Melanocyte of skin (primary cell): ENCODE data around the gene ZNF112. TPM values are rescaled to one million over a fixed set of nuclear protein-coding genes. Genes with fewer than 3 reads are reported as not detected.

Experiments used
- small RNA-seq, 2 donors: library from RNA; depleted of rRNA; stranded (forward); fragments of <200 nt; gene quantifications; one replicate each; pipeline ENCODE3, GENCODE V24; 2012
- total RNA-seq, 2 donors: library from RNA; depleted of rRNA; stranded (reverse); fragments of >200 nt; gene quantifications; 2 replicates each; pipeline ENCODE4 v1.2.3, GENCODE V29; 2012

The ZNF112 gene
- total RNA-seq: 1 to 10 TPM; 3.8 to 6.0 TPM

GRCh38 chr19:44356383-44357111 is at the start of gene ZNF112:
ZNF112 (minus strand) TSS chr19:44356680; CDS start chr19:44340539, 16,141 bp downstream.

GRCh38 chr19:44401139-44402115 is 44.9 kb upstream of the ZNF112 start, which contains the start of gene ZNF285:
ZNF285 (minus strand) TSS chr19:44401608; CDS start chr19:44397213, 4,395 bp downstream.

GRCh38 chr19:44304659-44305193 is 51.8 kb downstream of the ZNF112 start, which contains the start of gene ZNF235:
ZNF235 (minus strand) TSS chr19:44305025; CDS start chr19:44303404, 1,621 bp downstream.

Small RNAs within 50 kb of the gene (small RNA-seq; reads per million reads assigned to genes)
- gene NDUFA3P1: 0 reads per million in 2 donors

Other genes starting within 250 kb of the ZNF112 start
- 1 to 10 TPM; 3.3 to 4.8 TPM for gene ZNF225, start 243.3 kb downstream of the ZNF112 start, total RNA-seq
- gene ZNF234, start 215.1 kb downstream of the ZNF112 start, total RNA-seq: 10 to 100 TPM; 10.7 to 12.0 TPM
- 10 to 100 TPM; 12.7 to 14.1 TPM for gene ZNF226, start 191.6 kb downstream of the ZNF112 start, total RNA-seq
- gene ZNF227, start 144.1 kb downstream of the ZNF112 start, total RNA-seq: 10 to 100 TPM; 14.5 to 16.3 TPM
- gene ZNF233, start 96.8 kb downstream of the ZNF112 start, total RNA-seq: 1 to 10 TPM; 2.3 to 2.4 TPM
- 1 to 10 TPM; 4.7 to 6.9 TPM for gene ZNF235, start 51.7 kb downstream of the ZNF112 start, total RNA-seq
- 1 to 10 TPM; 1.3 to 1.7 TPM for gene ZNF285, start 44.9 kb upstream of the ZNF112 start, total RNA-seq
- gene ZNF229, start 91.8 kb upstream of the ZNF112 start, total RNA-seq: 1 to 10 TPM; 5.5 to 8.0 TPM
- 1 to 10 TPM; 6.0 to 6.9 TPM for gene ZNF180, start 143.8 kb upstream of the ZNF112 start, total RNA-seq
- not detected for gene CEACAM20, start 173.0 kb upstream of the ZNF112 start, total RNA-seq